Stomach (tissue), 9 donors: Measurements from ENCODE around the gene TTK. TPM values are rescaled to one million over a fixed set of nuclear protein-coding genes. Genes with fewer than 3 reads are reported as not detected.

ENCODE experiments used
- DNase-seq, 2 donors: peaks; one replicate each; pipeline versions ENCODE4 v3.0.0 to v3.0.0-alpha.2; 2013 to 2019
- H3K27ac ChIP-seq, 5 donors: fragments of 200-600 bp in 4 of 5; sonication (generic) in 4 of 5; one replicate each; pipeline ENCODE4 v1.5.1; 2013 to 2019; ENCODE audit warnings: mild to moderate bottlenecking in 1 of 5, moderate library complexity in 1 of 5
- H3K27me3 ChIP-seq, 3 donors: fragments of 200-600 bp; sonication (generic); one replicate each; pipeline ENCODE4 v1.5.1; 2017 to 2019; ENCODE audit warnings: mixed run types in 1 of 3
- H3K36me3 ChIP-seq, 4 donors: fragments of 200-600 bp; sonication (generic); 1 replicate in 3 of 4; 2 replicates in 1 of 4; pipeline ENCODE4 v1.5.1; 2016 to 2019
- H3K4me1 ChIP-seq, 4 donors: fragments of 200-600 bp; sonication (generic); one replicate each; pipeline ENCODE4 v1.5.1; 2016 to 2019
- H3K4me3 ChIP-seq, 4 donors: fragments of 200-600 bp; sonication (generic) in 3 of 4; one replicate each; pipeline ENCODE4 v1.5.1; 2016 to 2019; ENCODE audit warnings: mild to moderate bottlenecking in 1 of 4
- H3K9me3 ChIP-seq, 4 donors: fragments of 200-600 bp; sonication (generic); one replicate each; pipeline ENCODE4 v1.5.1; 2016 to 2019
- CTCF ChIP-seq, 7 experiments: fragments of 450-650 bp in 4 of 7; fragments of 200-600 bp in 3 of 7; sonication (generic) in 3 of 7; IDR thresholded peaks; one replicate each; pipeline ENCODE4 v1.5.1; 2016 to 2019; ENCODE audit warnings: antibody characterized with exemption in 7 of 7, control low read depth in 2 of 7, mild to moderate bottlenecking in 1 of 7
- EP300 ChIP-seq: sonication (generic); formaldehyde crosslinking; IDR thresholded peaks from one replicate; pipeline ENCODE4 v1.6.1; 2017; ENCODE audit warnings: antibody characterized with exemption
- POLR2A ChIP-seq, 4 donors: fragments of 450-650 bp; IDR thresholded peaks; one replicate each; pipeline ENCODE4 v1.6.1; 2016; ENCODE audit warnings: antibody characterized with exemption in 4 of 4, control low read depth in 2 of 4, mild to moderate bottlenecking in 1 of 4, moderate library complexity in 1 of 4
- POLR2AphosphoS5 ChIP-seq, 3 donors: sonication (generic); formaldehyde crosslinking; IDR thresholded peaks; one replicate each; pipeline ENCODE4 v1.6.1; 2016; ENCODE audit warnings: antibody characterized with exemption in 3 of 3
- WGBS, 5 donors: extraction: QIAGEN DNeasy Blood & Tissue Kit in 3 of 5; methylation state at CpG; one replicate each; pipeline versions ENCODE4 v1.1.5 to v1.1.7; 2013 to 2018; 5-methylcytosine and 5-hydroxymethylcytosine counted together
- intact Hi-C: fragments of 100-400 bp; cut with DNase I; formaldehyde crosslinking; loops from one replicate; pipeline ENCODE4 v1.15.1; 2023; ENCODE audit warnings: low total_unique reads
- polyA plus RNA-seq, 3 donors: library from polyadenylated mRNA; stranded (reverse); fragments of 200-250 nt; gene quantifications; one replicate each; pipeline ENCODE4 v1.2.3, GENCODE V29; 2013
- total RNA-seq, 5 donors: library from RNA; depleted of rRNA; stranded (reverse); fragments of >200 nt; gene quantifications; one replicate each; pipeline versions ENCODE4 v1.1.0 to v1.2.3, GENCODE V29; 2014 to 2016
- donor health status: healthy with polysubstance abuse.
- donor health status: Bipolar disorder and iron deficiency.
- donor health status: healthy.

The TTK gene
- total and polyA plus RNA-seq, 8 donors = 1.5 to 22.8 (median 5.6) TPM; not detected in 2

DNA sequence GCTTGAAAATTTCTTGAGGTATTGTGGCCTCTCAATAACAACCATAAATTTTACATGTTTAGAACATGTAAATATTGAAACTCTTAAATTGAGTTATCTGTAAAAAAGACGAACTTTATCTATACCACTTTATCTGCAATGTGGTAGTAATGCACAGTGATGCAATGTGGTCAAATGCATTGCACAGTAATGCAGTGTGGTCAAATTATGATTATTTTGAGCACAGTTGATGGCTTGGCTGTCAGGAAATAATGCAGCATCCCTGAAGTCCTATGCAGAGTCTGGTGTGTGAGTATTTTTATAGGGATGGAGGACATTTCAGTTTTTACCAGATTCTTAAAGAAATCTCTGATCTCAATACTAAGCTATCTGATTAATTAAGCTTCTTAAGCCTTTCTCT is 5.1 kb downstream of the TTK start:
- TF ChIP-seq CTCF (IDR thresholded peaks at IDR 0.05) (no peak), EP300 (no peak), POLR2AphosphoS5 (IDR thresholded peaks at IDR 0.05) (no peak), POLR2A (IDR thresholded peaks at IDR 0.05) (no peak)
- no peak for DNase-seq
- peaks cover 4 to 10% (median 8%) of the 10 kb centered on the region in 4 donors for H3K4me1 ChIP-seq
- H3K4me3 ChIP-seq = no peak overlapping the region
- no peaks in the 10 kb centered on the region for H3K9me3 ChIP-seq
- WGBS, 5 donors = 38 to 60% (median 49%) methylated on average over 1 of the region's 1 CpG
- intact Hi-C loops = no loop called here
- H3K36me3 ChIP-seq = no peaks in the 10 kb centered on the region
- H3K27me3 ChIP-seq = no peaks in the 10 kb centered on the region
- no peak overlapping the region for H3K27ac ChIP-seq

DNA sequence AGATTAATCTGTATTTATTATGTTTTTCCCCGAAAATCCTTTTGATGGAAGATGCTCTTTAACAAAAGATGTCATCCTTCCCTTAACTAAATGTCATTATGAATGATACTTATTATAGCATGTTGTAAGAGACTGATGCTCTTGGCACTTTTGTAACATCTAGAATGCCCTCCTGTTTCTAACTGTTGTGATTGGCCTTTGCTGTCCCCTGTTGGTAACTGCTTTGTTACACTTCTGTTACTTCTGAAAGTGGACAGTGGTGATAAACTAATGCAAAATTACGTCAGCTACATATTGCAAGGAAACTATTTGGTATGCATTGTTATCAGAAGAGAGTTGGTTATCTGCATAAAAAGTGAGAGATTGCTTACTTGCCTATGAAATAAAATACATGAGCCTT is 5.8 kb downstream of the TTK start:
- intact Hi-C loops = no loop called here
- H3K27me3 ChIP-seq = no peaks in the 10 kb centered on the region
- no peaks in the 10 kb centered on the region for H3K36me3 ChIP-seq
- H3K4me3 ChIP-seq = no peak overlapping the region
- no peak overlapping the region for H3K27ac ChIP-seq
- 45 to 92% (median 86%) methylated on average over 2 of the region's 2 CpGs for WGBS, 5 donors
- TF ChIP-seq CTCF (IDR thresholded peaks at IDR 0.05) (no peak), POLR2A (IDR thresholded peaks at IDR 0.05) (no peak), POLR2AphosphoS5 (IDR thresholded peaks at IDR 0.05) (no peak), EP300 (no peak)
- no peaks in the 10 kb centered on the region for H3K9me3 ChIP-seq
- DNase-seq = no peak
- H3K4me1 ChIP-seq = peaks cover 0 to 2% (median under 1%) of the 10 kb centered on the region in 4 donors

DNA sequence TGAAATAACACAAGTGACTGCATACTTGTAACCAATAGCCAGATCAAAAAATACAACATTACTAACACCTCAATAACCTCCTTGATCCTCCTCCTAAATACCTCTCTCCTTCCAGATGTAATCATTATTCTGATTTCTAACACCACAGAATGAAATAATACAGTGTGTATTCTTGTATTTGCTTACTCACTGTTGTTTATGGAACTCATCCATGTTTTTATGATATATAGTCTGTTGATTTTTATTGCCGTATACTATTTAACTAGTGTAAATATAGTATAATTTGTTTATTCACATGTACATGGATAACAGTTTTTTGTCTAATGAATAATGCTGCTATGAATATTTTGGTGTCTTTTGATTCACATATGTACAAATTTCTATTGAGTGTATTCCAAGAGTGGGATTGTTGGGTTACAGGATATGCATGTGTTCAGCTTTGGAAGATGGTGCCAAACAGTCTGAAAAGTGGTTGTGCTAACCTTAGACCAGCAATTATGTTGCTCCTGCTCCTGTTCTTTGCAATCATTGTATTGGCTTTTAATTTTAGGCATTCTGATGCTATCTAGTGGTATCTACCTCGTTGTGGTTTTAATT is 11.5 kb downstream of the TTK start:
- Histone ChIP-seq H3K27me3 (no peaks in the 10 kb centered on the region), H3K4me1 (no peaks in the 10 kb centered on the region), H3K4me3 (no peak overlapping the region), H3K9me3 (no peaks in the 10 kb centered on the region), H3K36me3 (no peaks in the 10 kb centered on the region), H3K27ac (no peak overlapping the region)
- WGBS, 5 donors = 65 to 80% (median 76%) methylated on average over 2 of the region's 2 CpGs
- TF ChIP-seq CTCF (IDR thresholded peaks at IDR 0.05) (no peak), POLR2A (IDR thresholded peaks at IDR 0.05) (no peak)
- DNase-seq = no peak
- intact Hi-C loops = no loop called here

GRCh38 chr6:80020381-80021120 is 16.1 kb downstream of the TTK start:
- intact Hi-C loops = no loop called here
- 48 to 79% (median 63%) methylated on average over 7 of the region's 7 CpGs for WGBS, 5 donors
- Histone ChIP-seq H3K27ac (no peak overlapping the region), H3K4me3 (no peak overlapping the region), H3K36me3 (no peaks in the 10 kb centered on the region), H3K27me3 (no peaks in the 10 kb centered on the region), H3K4me1 (no peaks in the 10 kb centered on the region), H3K9me3 (no peaks in the 10 kb centered on the region)
- no peak for DNase-seq
- TF ChIP-seq POLR2A (IDR thresholded peaks at IDR 0.05) (no peak), CTCF (IDR thresholded peaks at IDR 0.05) (no peak), POLR2AphosphoS5 (IDR thresholded peaks at IDR 0.05) (no peak), EP300 (no peak)
